WERI-Rb-1 (cell line): ENCODE data around the gene OR2K2.
"Not testable (repeated sequence)": the region's sequence is repeated elsewhere in the genome, so short reads cannot be mapped to it uniquely, and the experiment has no call there.

Source experiments
- DNase-seq: peaks from one replicate; pipeline ENCODE4 v3.0.0-alpha.2; 2020
- H3K27ac ChIP-seq: fragments of 250-450 bp; sonication (Bioruptor Pico); 2 replicates; pipeline ENCODE4 v1.5.1; 2020; ENCODE audit warnings: mild to moderate bottlenecking, moderate library complexity
- H3K27me3 ChIP-seq: fragments of 250-450 bp; sonication (Bioruptor Pico); 2 replicates; pipeline ENCODE4 v1.5.1; 2021; ENCODE audit warnings: mild to moderate bottlenecking, low read depth, moderate library complexity; ENCODE audit not compliant: insufficient read depth, severe bottlenecking
- H3K36me3 ChIP-seq: fragments of 250-450 bp; sonication (Bioruptor Pico); 2 replicates; pipeline ENCODE4 v1.5.1; 2020; ENCODE audit warnings: mild to moderate bottlenecking, moderate library complexity
- H3K4me3 ChIP-seq: 2 replicates; pipeline ENCODE4 v1.5.1; 2011; ENCODE audit warnings: low read depth, mild to moderate bottlenecking, control low read depth, low read length
- H3K9me3 ChIP-seq: fragments of 250-450 bp; sonication (Bioruptor Pico); 2 replicates; pipeline ENCODE4 v1.5.1; 2021; ENCODE audit warnings: mild to moderate bottlenecking, moderate library complexity; ENCODE audit not compliant: severe bottlenecking
- TF ChIP-seq, protein P1 (sequence below): IDR thresholded peaks from 2 replicates; pipeline ENCODE4 v1.5.1; 2011; ENCODE audit warnings: low read depth, mild to moderate bottlenecking, control low read depth, inconsistent platforms, low read length

Gene OR2K2

DNA sequence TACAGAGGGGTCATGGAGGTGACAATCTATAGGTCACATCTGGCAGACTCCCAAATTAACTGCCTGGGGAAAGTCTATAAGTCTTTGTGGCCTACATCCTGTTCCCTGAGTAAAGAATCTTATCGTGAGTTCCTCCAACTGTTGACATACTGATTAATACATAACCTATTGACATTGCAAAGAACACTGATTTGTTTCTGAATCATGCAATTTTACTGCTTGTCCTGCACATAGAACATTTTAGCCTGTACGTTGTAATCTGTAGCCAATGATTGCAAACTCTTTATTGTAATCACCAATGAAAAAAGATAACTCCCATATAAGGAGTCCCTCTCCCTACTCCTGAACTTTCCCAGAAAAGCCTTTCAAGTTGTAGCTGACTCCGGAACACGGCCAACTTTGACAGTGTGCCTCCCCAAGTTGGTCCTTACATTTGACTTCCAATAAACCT is 18.8 kb upstream of the OR2K2 start:
- Histone ChIP-seq H3K36me3 (no peaks in the 10 kb centered on the region), H3K9me3 (no peaks in the 10 kb centered on the region), H3K27me3 (peaks cover 28% of the 10 kb centered on the region), H3K4me3 (no peak overlapping the region), H3K27ac (no peak overlapping the region)
- TF ChIP-seq, protein P1, sequence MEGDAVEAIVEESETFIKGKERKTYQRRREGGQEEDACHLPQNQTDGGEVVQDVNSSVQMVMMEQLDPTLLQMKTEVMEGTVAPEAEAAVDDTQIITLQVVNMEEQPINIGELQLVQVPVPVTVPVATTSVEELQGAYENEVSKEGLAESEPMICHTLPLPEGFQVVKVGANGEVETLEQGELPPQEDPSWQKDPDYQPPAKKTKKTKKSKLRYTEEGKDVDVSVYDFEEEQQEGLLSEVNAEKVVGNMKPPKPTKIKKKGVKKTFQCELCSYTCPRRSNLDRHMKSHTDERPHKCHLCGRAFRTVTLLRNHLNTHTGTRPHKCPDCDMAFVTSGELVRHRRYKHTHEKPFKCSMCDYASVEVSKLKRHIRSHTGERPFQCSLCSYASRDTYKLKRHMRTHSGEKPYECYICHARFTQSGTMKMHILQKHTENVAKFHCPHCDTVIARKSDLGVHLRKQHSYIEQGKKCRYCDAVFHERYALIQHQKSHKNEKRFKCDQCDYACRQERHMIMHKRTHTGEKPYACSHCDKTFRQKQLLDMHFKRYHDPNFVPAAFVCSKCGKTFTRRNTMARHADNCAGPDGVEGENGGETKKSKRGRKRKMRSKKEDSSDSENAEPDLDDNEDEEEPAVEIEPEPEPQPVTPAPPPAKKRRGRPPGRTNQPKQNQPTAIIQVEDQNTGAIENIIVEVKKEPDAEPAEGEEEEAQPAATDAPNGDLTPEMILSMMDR, result no peak
- no peak for DNase-seq

DNA sequence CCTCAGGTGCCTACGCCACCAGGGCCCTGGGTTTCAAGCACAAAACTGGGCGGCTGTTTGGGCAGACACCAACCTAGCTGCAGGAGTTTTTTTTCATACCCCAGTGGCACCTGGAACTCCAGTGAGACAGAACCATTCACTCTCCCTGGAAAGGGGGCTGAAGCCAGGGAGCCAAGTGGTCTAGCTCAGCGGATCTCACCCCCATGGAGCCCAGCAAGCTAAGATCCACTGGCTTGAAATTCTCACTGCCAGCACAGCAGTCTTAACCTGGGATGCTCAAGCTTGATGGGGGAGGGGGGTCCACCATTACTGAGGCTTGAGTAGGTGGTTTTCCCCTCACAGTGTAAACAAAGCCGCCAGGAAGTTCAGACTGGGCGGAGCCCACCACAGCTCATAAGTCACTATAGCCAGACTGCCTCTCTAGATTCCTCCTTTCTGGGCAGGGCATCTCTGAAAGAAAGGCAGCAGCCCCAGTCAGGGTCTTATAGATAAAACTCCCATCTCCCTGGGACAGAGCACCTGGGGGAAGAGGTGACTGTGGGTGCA is 4.4 kb upstream of the OR2K2 start:
- peaks cover 86% of the 10 kb centered on the region for H3K27me3 ChIP-seq
- not testable (repeated sequence) for H3K4me3 ChIP-seq, DNase-seq, H3K36me3 ChIP-seq, H3K9me3 ChIP-seq, H3K27ac ChIP-seq

DNA sequence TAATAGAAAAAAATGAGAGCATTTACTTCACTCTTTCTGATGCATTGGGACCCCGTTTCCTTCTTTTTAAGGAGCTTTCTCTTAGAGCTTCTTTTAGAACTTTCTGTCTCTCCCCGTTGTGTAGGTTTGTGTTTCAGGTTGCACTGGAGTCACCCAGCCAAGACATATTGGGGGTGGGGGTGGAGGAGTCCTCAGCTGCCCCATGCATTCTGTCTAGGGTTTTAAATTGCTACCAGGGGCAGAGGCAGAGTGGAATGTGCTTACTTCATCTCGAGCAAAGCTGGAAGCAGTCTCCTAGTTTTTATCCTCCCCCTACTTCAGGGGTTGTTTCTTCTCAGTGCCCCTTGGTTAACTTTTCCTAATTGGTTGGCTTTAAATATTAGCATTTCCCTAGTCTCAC is 9.4 kb downstream of the OR2K2 start:
- peaks cover 11% of the 10 kb centered on the region for H3K9me3 ChIP-seq
- no peak overlapping the region for H3K27ac ChIP-seq
- TF ChIP-seq, protein P1, result no peak
- DNase-seq, result no peak
- H3K27me3 ChIP-seq, result peaks cover 55% of the 10 kb centered on the region
- no peak overlapping the region for H3K4me3 ChIP-seq
- H3K36me3 ChIP-seq, result no peaks in the 10 kb centered on the region

DNA sequence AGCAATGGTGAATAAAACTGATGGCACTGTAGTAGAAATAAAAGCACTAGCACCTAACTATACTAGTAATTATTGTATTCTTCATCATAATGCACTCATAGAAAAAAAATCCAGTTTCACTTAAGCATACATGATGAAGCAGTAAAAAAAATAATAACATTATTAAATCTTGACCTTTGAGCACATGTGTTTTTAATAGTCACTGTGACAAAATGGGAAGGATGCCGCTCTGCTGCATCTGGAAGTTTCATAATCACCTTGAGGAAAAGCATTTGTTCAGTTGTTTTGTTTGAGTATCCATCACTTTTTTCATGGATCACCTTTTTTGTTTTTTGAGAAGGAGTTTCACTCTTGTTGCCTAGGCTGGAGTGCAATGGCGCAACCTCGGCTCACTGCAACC is 13.2 kb downstream of the OR2K2 start:
- no peak for DNase-seq

DNA sequence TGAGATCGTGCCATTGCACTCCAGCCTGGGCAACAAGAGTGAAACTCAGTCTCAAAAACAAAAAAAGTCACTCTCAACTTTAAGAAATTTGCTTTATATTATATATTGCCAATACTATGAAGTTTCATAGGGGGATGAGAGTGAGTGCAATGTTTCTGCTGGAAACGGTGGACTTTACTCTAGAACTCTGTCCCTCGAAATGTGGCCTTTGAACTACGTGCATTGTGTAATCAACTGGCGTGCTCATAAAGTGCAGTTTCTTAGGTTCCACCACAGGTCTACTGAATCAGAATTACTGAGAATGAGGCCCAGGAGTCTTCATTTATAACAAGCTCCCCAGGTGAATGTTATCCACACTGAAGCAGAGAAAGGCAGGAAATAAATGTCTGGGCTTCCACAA is 24.1 kb downstream of the OR2K2 start:
- no peak for DNase-seq
- Histone ChIP-seq H3K36me3 (no peaks in the 10 kb centered on the region), H3K9me3 (peaks cover 3% of the 10 kb centered on the region), H3K27me3 (peaks cover 91% of the 10 kb centered on the region), H3K4me3 (no peak overlapping the region), H3K27ac (no peak overlapping the region)
- TF ChIP-seq, protein P1, result no peak

More for the DNA sequence above, 13.2 kb downstream of the OR2K2 start:
- H3K27ac ChIP-seq, result no peak overlapping the region
- peaks cover 56% of the 10 kb centered on the region for H3K27me3 ChIP-seq
- no peaks in the 10 kb centered on the region for H3K36me3 ChIP-seq
- TF ChIP-seq, protein P1, result no peak
- peaks cover 7% of the 10 kb centered on the region for H3K9me3 ChIP-seq
- H3K4me3 ChIP-seq, result no peak overlapping the region

DNA sequence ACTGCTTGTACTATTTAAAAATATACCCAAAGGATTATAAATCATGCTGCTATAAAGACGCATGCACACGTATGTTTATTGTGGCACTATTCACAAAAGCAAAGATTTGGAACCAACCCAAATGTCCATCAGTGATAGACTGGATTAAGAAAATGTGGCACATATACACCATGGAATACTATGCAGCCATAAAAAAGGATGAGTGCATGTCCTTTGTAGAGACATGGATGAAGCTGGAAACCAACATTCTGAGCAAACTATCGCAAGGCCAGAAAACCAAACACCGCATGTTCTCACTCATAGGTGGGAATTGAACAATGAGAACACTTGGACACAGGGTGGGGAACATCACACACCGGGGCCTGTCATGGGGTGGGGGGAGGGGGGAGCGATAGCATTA is 26.0 kb downstream of the OR2K2 start:
- H3K4me3 ChIP-seq, H3K27ac ChIP-seq, H3K36me3 ChIP-seq, H3K9me3 ChIP-seq, DNase-seq: not testable (repeated sequence)
- peaks cover 91% of the 10 kb centered on the region for H3K27me3 ChIP-seq

DNA sequence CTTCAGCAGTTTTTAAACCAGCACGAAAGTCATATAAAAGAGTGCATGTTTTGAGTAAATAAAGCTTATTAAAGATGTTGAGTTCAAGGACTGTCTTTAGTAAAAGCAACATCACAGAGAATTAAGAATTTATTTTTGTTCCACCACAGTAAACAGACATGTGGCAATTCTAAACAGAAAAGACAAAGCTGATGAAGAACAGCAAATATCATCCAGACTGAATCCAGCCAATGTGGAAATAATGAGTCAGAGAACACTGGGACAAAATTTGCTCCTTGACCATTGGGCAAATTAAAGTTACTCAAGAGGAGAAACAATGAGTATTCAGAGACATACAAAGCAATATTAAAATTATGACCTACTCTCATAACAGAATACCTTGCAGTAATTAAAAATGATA is 28.8 kb downstream of the OR2K2 start:
- TF ChIP-seq, protein P1, result no peak
- Histone ChIP-seq H3K27me3 (peaks cover 86% of the 10 kb centered on the region), H3K36me3 (no peaks in the 10 kb centered on the region), H3K9me3 (peaks cover 7% of the 10 kb centered on the region), H3K4me3 (no peak overlapping the region), H3K27ac (no peak overlapping the region)
- no peak for DNase-seq
